Effector CD8-positive, alpha-beta T cell (primary cell): ENCODE measurements around the gene IFNGR1.
"Not testable (repeated sequence)": the region's sequence is repeated elsewhere in the genome, so short reads cannot be mapped to it uniquely, and the experiment has no call there.

ENCODE experiments used
- DNase-seq: peaks from one replicate; lab custom pipeline; 2025; lab: John Stamatoyannopoulos, UW

IFNGR1 gene

GRCh38 chr6:137213331-137213740 lies 5.8 kb downstream of the IFNGR1 start:
- no peak for DNase-seq

- DNase-seq, result no peak
Measured at GRCh38 chr6:137211910-137212309, 7.3 kb downstream of the IFNGR1 start.

GRCh38 chr6:137210903-137211302 lies 8.3 kb downstream of the IFNGR1 start:
- DNase-seq, result no peak

- DNase-seq, result no peak
Measured at GRCh38 chr6:137208279-137208678, 10.9 kb downstream of the IFNGR1 start.

- not testable (repeated sequence) for DNase-seq
Measured at GRCh38 chr6:137207457-137207856, 11.7 kb downstream of the IFNGR1 start.

DNA sequence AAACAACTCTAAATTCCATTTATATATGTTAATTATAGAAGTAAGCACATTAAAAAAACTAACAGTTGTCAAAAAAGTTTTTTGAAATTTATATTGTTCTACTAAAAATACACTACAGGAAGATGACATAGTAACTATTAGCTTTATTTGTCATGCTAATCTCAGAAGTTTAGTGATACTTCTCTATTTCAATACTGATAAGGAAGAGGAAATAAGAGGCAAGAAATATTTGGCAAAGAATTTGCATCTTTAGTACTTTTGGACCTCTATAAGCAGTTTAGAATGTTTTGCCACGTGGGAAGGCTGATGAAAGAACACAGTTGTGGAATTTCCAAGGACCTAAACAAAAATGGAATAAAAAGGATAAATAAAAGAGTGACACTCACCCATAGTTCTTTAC lies 12.6 kb downstream of the IFNGR1 start:
- DNase-seq, result no peak

DNA sequence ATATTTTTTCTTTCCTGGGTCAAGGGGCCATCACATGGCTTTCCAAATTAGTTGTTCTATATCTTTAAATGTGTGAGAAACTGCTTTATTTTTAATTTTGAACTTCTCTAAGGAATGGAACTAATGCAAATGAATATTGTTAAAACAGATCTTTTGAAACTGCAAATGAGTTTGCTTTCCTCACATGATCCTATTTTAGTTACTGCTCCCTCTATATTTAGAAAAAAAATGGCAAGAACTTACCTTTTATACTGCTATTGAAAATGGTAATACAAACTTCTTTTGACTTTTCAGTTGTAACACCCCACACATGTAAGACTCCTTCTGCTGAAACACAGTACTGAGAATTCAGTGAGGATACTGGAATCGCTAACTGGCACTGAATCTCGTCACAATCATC lies 15.9 kb downstream of the IFNGR1 start:
- no peak for DNase-seq

DNA sequence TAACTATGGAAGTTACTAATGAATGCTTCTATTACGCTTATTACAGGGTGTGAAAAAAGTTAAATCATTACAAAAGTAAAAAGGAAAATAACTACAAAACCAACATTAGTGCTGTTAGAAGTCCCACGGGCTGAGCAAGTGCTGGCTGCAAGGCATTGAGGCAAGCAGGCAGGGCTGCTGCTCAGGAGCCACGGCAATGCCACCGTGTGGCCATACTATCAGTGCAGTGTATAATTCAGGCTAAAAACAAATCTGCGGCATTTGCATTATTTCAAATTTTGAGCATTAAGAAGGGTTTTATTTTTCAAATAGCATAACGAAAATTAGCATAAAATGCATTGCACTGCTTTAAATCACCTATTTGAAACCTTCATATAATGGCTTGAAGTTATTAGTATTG lies 17.1 kb downstream of the IFNGR1 start:
- DNase-seq, result no peak

- no peak for DNase-seq
Measured at GRCh38 chr6:137201006-137201405, 18.2 kb downstream of the IFNGR1 start.

DNA sequence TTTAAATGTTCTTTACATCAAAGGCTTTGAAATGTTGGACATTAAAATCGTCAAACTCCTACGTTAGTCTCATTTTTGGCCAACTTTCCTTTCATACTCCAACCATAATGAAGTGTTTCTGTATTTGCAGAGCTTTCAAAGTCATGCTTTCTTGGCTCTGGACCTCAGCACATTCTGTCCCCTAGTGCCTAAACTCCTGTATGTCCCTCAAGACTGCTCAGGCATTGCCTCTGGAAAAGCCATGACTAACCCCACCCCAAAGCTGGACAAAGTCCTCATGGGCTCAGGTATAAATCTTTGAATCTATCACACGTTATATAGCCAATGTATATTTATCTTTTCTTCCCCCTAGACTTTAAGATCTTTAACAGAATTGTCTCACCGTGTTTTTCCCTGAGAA lies 18.9 kb downstream of the IFNGR1 start:
- DNase-seq, result no peak

- no peak for DNase-seq
Measured at GRCh38 chr6:137197684-137198645, 21.2 kb downstream of the IFNGR1 start.

DNA sequence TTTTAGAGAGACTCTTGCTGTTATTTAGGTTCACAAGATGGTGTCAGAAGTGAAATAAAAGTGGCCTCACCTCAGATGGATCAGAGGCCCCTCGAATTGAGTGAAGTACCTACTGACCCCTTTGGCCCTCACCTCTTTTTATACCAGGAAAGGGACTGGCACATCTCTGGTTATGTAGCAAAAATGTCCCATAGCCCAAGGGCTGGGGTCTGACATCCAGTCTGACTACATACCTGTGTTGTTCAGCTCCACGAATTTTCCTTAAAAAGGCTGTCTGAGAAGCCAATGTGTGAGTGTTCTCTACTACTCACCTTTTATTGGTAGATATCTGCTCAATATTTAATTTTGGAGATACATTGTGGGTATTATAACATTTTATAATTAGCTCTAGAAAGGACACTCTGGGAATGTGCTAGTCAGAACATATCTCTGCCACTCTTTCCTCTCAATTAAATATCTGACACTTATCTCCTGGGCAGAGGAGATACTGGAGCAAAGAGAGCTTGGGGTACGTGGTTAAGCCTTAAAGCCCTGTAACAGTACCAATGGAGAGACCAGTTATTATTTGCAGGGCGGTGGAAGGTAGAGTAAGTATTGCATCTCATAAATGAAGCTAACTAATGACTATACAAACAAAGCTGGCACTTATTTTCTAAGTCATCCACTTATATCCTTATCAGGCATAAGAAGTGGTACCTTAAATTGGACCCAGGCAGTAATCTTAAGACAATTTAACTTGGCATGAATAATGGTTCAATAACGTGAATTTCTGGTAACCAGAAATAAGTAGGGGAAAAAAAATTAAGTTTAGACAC lies 25.7 kb downstream of the IFNGR1 start:
- DNase-seq, result no peak

DNA sequence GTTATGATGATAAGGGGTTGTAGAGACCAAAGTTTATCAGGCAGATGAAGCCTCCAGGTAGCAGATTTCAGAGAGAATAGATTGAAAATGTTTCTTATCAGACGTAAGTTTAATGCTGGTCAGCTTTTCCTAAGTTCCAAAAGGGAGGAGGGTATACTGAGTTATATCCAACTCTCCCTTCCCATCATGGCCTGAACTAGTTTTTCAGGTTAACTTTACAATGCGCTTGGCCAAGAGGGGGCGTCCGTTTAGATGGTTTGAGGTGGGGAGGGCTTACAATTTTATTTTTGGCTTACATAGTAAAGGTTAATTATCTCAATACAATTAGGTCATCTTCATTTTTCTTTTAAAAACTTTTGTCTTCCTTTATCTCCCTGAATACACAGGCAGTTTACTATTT lies 26.4 kb downstream of the IFNGR1 start:
- no peak for DNase-seq

DNA sequence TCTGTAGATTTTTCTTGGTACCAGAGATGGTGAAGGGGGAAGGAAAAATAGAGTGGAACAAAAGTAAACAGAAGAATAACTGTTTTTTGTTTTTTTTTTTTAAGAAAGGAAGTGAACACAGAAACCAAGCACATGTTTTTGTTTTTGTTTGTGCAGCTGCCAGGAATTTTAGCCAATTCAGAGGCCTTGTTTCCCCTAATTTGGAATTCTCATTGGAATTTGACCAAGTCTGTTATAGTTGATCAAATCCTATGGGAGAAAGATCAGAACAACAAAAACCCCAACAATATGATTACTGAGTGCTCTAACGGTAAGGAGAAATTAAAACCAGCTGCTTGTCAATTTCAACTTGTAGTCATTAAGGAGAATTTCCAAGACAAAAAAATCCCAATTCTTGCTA lies 27.5 kb downstream of the IFNGR1 start:
- no peak for DNase-seq

DNA sequence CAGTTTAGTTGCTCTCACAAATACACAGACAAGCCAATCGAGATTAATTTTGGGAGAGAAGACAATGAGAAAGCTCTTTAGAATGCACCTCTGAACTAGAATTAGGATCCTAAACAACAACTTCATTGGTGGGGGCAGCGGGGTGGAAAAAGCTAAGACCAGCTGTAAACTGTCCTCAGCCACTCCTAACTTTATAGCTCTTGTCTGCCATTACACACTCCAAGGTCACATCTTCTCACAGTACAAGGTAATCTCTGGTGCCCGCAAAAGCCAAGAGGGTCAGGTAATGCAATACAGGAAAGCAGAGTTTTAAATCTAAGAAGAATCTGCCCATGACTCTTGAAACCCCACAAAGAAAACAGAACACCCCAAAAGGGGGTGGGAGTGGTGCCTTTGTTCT lies 27.9 kb downstream of the IFNGR1 start:
- DNase-seq, result no peak

GRCh38 chr6:137190583-137191094 lies 28.5 kb downstream of the IFNGR1 start:
- no peak for DNase-seq

- no peak for DNase-seq
Measured at GRCh38 chr6:137188855-137189254, 30.3 kb downstream of the IFNGR1 start.

DNA sequence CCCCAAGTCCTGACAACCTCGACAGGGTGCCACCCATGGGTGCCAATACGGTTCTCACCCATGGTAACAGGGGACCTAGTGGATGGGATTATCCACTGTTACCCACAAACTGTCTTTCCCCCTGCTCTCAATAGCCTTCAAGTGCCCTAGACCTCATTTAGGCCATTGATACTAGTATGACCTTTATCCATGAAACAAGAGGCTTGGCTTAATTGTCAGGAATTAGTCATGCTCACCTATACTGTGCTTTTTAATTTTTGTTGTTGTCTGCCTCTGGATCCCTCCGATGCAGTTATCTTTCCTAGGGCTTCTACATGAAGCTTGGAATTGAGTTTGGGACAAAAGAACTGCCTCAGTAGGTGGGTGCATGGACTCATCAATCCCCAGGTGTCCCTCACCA lies 33.9 kb downstream of the IFNGR1 start:
- no peak for DNase-seq

DNA sequence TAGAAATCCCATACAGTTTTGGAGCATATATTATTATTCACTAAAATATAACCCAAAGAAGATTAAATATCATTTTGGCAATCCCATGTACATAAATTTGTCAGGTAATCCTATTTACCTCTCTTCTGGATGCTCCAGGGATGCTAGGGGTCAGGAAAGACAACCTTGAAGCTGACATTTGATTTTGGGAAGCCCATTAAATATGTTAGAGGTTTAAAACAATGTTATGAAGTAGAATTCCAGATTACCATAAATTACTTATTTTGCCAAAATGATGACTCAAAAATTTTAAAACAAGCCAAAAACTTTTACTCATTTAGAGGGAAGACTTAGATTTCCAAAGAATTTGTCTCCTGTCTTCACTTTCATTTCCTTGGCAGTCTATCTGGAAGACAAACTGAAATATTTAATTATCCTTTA lies 36.5 kb downstream of the IFNGR1 start:
- DNase-seq, result no peak

DNA sequence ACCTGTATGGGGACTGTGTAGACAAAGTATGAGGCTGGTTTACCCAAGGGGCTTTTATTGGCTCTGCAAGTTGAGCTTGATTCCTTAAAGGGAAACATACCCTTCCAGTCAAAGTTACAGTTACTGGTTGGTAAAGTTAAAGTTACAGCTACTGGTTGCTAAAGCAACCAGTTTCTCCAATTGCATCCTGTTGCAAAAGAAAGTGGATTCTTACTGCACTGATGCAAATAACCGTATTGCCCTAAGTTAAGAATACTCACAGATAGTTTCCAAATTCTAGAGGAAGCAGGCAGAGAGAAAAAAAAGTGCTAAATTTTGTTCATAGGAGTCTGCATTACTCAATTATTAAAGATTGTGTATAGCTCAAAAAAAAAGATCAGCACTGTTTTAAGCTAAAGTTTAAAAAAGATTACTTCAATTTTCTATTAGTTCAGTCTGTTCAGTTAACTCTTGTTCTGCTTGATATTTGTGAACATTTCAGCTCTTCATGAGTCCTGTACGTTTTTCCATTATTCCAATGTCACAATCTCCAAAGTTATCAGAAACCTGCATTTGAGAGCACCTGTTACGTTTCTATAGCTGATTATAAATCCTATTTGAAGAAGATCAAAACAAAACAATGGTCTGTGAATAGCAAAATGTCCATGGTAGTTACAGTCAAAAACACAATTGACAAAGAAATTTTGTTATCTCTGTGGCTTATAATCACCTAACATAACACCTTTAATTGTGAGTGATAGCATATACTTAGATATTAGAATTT lies 37.1 kb downstream of the IFNGR1 start:
- no peak for DNase-seq

GRCh38 chr6:137177611-137178010 lies 41.6 kb downstream of the IFNGR1 start:
- no peak for DNase-seq

DNA sequence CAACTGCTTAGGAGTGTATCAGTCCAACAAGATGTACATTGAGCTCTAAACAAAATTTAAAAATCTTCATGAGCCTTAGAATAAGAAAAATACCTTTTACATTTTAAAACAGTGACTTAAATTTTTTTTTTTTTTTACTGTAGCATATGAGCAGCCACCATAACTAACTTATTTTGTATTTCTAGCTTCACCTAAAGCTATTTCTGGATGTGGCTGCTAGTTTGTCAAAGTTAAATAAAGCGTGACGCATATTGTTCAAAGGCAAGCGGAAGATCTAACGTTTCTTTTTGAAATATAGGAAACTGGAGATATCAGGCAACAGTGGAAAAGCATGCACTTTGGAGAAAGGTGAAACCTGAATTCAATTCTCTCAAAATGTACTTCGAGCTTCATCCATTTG lies 42.5 kb downstream of the IFNGR1 start:
- DNase-seq, result no peak
